NCI-H510A (cell line): ENCODE measurements around the gene FKBP5.

Experiments used
- DNase-seq: peaks from one replicate; lab custom pipeline; 2025; lab: John Stamatoyannopoulos, UW

Gene FKBP5

GRCh38 chr6:35663447-35664235 lies 25.1 kb downstream of the FKBP5 start:
- no peak for DNase-seq

DNA sequence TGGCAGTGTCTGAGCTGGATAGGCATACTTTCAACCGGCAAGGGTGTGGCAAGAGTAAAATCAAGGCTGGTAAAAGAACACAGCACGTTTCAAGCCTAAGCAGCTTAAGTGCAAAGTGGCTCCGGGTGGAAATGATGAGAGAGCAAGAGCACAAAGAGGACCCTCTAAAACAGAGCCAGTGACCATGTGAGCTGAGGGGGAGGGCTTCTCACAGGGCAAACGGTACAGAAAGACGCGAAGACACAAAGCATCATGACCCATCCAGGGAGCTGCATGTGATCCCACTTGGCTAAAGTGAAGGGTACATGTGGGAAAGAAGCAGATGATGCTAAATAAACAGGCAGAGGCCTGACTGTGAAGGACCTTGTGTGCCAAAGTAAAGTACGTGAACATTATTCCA lies 25.7 kb downstream of the FKBP5 start:
- no peak for DNase-seq

DNA sequence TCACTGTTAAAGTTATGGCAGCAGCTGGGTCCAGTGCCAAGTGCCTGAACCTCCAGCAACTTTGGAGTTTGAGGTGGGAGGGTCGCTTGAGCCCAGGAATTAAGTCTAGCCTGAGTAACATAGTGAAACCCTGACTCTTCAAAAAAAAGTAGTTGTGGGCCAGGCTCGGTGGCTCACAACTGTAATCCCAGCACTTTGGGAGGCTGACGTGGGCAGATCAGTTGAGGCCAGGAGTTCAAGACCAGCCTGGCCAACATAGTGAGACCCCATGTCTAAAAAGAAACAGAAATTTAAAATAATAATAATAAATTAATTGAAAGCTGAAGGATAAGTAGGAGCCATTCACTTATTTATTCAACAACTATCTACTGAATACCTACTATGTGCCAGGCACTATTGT lies 33.8 kb downstream of the FKBP5 start:
- DNase-seq: no peak

GRCh38 chr6:35651244-35651643 lies 37.5 kb downstream of the FKBP5 start:
- no peak for DNase-seq

- DNase-seq: no peak
Measured at GRCh38 chr6:35650015-35650414, 38.7 kb downstream of the FKBP5 start.

DNA sequence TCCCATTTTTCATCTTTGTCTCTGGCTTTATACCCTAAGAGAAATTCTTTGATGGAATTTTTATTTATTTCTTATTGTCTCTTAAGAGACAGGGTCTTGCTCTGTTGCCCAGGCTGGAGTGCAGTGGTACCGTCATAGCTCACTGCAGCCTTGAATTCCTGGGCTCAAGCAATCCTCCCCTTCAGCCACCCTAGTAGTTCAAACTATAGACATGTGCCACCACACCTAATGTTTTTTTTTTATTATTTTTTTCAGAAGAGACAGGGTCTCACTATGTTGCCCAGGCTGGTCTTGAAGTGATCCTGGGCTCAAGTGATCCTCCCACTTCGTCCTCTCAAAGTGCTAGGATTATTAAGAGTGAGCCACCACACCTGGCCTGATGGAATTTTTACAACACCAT lies 40.5 kb downstream of the FKBP5 start:
- no peak for DNase-seq

DNA sequence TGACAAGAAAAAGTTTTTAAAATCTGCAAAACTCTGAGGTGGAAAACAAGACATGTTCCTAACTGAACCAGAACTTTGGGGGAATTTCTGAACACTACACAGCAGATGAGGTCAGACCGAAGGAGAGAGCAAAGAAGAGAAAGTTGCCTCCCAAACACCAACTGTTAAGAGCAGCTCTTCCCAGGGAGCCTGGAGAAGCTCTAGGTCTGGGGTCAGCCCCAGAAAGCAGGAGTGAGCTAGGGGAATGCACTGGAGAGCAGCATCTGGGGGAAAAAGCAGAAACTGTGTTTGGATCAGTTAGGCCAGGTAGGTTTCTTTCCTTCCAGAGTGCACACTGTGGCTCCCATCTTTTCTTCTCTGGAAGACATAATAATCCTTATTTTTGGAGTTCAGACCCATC lies 41.3 kb downstream of the FKBP5 start:
- no peak for DNase-seq

- DNase-seq: no peak
Measured at GRCh38 chr6:35643162-35643535, 45.6 kb downstream of the FKBP5 start.

DNA sequence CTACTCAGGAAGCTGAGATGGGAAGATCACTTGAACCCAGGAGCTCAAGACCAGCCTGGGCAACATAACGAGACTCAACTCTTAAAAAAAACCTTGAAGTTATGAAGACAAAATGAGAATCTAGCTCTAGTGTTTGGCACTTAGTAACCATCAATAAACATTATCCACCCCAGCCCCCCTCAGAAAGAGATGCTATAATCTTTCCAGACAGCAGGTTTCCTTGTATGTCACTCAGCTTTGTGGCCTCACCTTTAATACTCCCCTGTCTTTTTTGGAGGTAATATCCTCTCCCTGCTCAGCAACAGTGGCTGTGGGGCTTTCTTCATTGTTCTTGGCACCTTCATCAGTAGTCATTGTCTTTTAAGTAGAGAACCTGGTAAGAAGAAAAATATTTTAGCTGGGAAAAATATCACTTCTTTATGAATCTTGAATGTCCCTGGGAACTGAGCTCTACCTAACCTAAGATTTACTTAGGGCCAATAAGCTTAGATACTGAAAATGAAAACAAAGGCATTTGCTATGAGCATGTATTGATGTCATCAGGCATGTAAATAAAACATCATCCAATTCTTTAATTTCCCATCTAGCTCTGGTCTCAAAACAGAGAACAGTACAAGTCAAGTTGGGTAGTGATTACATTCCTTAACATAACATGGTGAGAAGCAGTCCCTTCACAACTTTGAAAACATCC lies 46.1 kb downstream of the FKBP5 start:
- DNase-seq: no peak

DNA sequence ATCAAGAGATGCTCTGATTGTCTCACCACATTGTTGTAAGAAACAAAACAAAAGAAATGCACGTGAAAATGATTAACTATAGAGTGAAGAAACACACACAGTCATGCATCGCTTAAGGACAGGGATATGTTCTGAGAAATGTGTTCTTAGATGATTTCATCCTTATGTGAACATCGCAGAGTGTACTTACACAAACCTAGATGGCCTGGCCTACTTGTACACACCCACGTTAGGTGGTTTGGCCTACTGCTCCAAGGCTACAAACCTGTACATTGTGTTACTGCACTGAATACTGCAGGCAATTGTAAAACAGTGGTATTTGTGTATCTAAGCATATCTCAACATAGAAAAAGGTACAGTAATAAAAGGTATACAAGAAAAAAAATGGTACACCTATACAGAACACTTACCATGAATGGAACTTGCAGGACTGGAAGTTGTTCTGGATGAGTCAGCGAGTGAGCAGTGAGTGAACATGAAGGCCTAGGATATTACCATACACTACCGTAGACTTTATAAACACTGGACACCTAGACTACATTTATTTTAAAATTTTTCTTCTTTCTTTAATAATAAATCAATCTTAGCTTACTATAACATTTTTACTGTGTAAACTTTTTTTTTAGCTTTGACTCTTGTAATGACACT lies 48.6 kb downstream of the FKBP5 start:
- DNase-seq: no peak

GRCh38 chr6:35638679-35639078 lies 50.0 kb downstream of the FKBP5 start:
- DNase-seq: no peak

- no peak for DNase-seq
Measured at GRCh38 chr6:35637911-35638310, 50.8 kb downstream of the FKBP5 start.

DNA sequence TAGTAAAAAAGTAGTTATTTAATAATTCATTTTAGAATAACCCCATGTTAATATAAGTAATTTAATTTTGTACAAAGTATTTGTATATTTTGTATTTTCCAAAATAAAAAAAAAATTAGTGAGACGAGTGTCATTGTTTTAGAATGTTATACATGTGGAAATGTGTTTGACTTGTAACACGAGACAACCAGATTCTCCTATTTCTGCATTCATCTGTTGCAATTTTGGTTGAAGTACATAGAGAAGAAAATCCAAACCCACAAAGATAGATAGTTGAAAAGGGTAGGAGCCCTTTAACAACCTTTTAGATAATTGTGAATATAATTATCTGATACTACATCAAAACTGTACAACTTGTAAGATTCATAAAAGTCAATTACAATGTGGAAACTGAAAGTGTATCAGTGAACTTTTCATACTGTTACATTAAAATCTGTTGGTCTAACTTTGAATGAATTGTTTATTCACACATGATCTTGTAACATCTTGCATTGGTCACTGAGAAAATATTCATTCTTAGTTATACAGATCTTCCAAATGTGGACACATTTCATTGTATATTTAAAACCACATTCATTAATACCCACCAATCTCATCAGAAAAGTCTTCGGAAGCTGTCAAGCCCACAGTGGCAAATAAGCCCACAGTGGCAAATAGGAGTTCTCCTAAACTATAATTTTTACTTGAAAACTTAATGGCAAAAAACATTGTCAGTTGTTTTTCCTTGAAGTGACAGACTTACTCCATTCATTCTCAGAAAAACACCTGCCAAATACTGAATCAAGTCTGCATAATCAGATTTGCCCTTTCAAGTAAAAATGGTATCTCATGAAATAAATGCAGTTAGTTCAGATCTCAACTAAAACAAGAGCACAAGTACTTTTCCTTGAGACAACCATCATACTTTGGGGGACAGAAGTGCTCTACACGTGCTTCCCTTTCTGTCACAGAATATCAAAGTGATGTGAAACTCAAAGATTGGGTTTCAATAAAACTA lies 52.8 kb downstream of the FKBP5 start:
- no peak for DNase-seq

GRCh38 chr6:35634316-35634715 lies 54.4 kb downstream of the FKBP5 start:
- DNase-seq: no peak

DNA sequence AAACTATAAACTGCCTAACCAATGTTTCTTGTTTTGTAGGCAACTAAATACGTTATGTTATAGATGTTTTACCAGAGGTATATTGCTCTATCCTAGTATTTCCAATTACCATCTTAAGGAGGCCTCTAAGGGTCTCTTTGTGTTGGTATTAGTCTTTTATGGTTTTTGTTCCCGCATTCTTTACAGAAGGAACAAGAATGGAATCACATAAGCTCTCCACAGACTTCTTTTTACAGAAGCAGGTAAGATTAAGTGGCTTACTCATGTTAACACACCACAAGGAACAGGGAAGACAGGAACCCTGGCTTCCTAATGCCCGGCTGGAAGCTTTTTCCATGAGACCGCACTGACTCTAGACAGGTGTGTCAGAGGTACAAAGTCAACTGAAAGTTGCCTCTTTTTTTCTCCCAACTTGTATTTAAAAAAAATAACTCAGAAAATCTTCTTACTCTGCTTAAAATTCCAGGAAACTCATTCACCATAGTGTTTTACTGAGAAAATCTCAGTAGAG lies 55.1 kb downstream of the FKBP5 start:
- no peak for DNase-seq

- no peak for DNase-seq
Measured at GRCh38 chr6:35629876-35630378, 58.8 kb downstream of the FKBP5 start.

DNA sequence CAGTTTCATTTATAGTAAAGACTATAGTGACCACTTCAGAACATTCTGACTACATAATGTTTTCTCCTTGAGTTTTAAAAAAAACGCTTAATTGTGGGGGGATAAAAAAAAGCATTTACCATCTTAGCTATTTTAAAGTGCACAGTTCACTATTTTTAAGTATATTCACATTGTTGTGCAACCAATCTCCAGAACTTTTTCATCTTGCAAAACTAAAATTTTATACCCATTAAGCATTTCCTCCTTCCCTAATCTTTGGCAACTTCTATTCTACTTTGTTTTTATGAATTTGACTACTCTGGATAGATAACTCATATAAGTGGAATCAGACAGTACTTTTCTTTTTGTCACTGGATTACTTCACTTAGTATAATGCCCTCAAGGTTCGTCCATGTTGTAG lies 62.3 kb downstream of the FKBP5 start:
- no peak for DNase-seq

- DNase-seq: no peak
Measured at GRCh38 chr6:35624341-35625070, 64.2 kb downstream of the FKBP5 start.

- DNase-seq: no peak
Measured at GRCh38 chr6:35622283-35622682, 66.4 kb downstream of the FKBP5 start.

DNA sequence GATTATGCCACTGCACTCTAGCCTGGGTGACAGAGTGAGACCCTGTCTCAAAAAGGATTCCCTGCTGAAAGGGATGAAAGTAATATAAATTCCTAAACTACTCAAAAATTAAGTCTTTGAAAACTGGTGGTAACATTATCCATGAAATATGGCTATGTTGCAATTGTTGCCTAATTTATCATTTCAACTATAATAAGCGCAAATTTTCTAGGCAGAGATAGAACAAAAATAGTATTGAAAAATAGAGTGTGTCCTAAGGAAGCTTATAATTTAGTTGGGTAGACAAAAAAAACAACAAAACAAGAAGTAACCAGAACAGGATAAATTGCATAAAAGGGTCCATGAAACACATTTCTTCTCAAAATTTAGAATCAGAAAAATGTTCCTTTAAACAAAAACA lies 68.0 kb downstream of the FKBP5 start:
- no peak for DNase-seq

DNA sequence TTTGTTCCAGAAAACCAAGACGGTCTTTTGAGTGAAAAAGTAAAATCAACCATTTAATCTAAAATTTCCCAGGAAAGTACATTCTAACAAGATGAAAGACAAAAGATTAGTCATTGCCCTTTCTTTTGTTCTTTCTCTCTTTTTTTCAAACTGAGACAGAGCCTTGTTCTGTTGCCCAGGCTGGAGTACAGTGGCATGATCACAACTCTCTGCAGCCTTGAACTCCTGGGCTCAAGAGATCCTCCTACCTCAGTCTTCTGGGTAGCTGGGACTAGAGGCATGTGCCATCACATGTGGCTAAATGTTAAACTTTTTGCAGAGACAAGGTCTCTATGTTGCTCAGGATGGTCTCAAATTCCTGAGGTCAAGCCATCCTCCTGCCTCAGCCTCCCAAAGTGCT lies 75.0 kb downstream of the FKBP5 start:
- no peak for DNase-seq
